T47D (cell line): ENCODE results near the gene AHCTF1.
A peak's percentile ranks its signal among the peaks of the same experiment; 100 is the strongest.

Source experiments
- DNase-seq, 2 experiments: peaks; one replicate each; pipeline versions ENCODE4 v3.0.0 to v3.0.0-alpha.2; 2011 to 2012; ENCODE audit warnings: low read depth in 1 of 2, low spot score in 1 of 2
- JUND ChIP-seq: IDR thresholded peaks from 2 replicates; pipeline ENCODE4 v1.6.1; 2012; ENCODE audit warnings: low read depth
- in situ Hi-C: cut with HindIII; loops from 2 replicates; pipeline ENCODE4 v1.10.0; 2016; ENCODE audit warnings: low sequenced_read_pairs, low pct_unique_long_range_greater_than_20kb

AHCTF1 gene

GRCh38 chr1:246811985-246812384, 119.8 kb downstream of the AHCTF1 start:
- TF ChIP-seq JUND, result no peak
- in situ Hi-C loops, result no loop called here
- no peak for DNase-seq

- in situ Hi-C loops, result no loop called here
- DNase-seq, result no peak
- no peak for TF ChIP-seq JUND
Measured at GRCh38 chr1:246809473-246809872, 122.3 kb downstream of the AHCTF1 start.

- TF ChIP-seq JUND, result no peak
- in situ Hi-C loops, result no loop called here
- DNase-seq, result peak in 1 of 2 experiments; percentile 52
Measured at GRCh38 chr1:246805135-246805716, 126.5 kb downstream of the AHCTF1 start.

GRCh38 chr1:246803883-246804282, 127.9 kb downstream of the AHCTF1 start:
- in situ Hi-C loops, result no loop called here

GRCh38 chr1:246803373-246803772, 128.4 kb downstream of the AHCTF1 start:
- in situ Hi-C loops, result no loop called here
- DNase-seq, result no peak
- no peak for TF ChIP-seq JUND

More at GRCh38 chr1:246803883-246804282, 127.9 kb downstream of the AHCTF1 start:
- no peak for DNase-seq
- no peak for TF ChIP-seq JUND

- no peak for TF ChIP-seq JUND
- in situ Hi-C loops, result no loop called here
- no peak for DNase-seq
Measured at GRCh38 chr1:246801241-246802020, 130.3 kb downstream of the AHCTF1 start.

- TF ChIP-seq JUND, result no peak
- no peak for DNase-seq
- in situ Hi-C loops, result no loop called here
Measured at GRCh38 chr1:246800756-246801155, 131.0 kb downstream of the AHCTF1 start.

- in situ Hi-C loops, result no loop called here
- DNase-seq, result no peak
- TF ChIP-seq JUND, result no peak
Measured at GRCh38 chr1:246800356-246800755, 131.4 kb downstream of the AHCTF1 start.

- TF ChIP-seq JUND, result no peak
- in situ Hi-C loops, result no loop called here
- no peak for DNase-seq
Measured at GRCh38 chr1:246798606-246799496, 132.9 kb downstream of the AHCTF1 start.

- no peak for TF ChIP-seq JUND
- DNase-seq, result peak in 1 of 2 experiments; percentile 23
- in situ Hi-C loops, result no loop called here
Measured at GRCh38 chr1:246798107-246798506, 133.6 kb downstream of the AHCTF1 start.

- in situ Hi-C loops, result no loop called here
- peak; percentile 34 to 75 for DNase-seq
- TF ChIP-seq JUND, result no peak
Measured at GRCh38 chr1:246797597-246797996, 134.2 kb downstream of the AHCTF1 start.

GRCh38 chr1:246797157-246797556, 134.6 kb downstream of the AHCTF1 start:
- in situ Hi-C loops, result no loop called here
- TF ChIP-seq JUND, result no peak
- no peak for DNase-seq
